Right lobe of liver (tissue), 4 donors: ENCODE data around the gene OLIG1.

Experiments
- POLR2A ChIP-seq: fragments of 450-650 bp; IDR thresholded peaks from one replicate; pipeline ENCODE4 v1.6.1; 2017; ENCODE audit warnings: antibody characterized with exemption, mild to moderate bottlenecking
- TF ChIP-seq, protein P1 (sequence below), 4 donors: fragments of 200-600 bp in 3 of 4; fragments of 450-650 bp in 1 of 4; IDR thresholded peaks; one replicate each; pipeline versions ENCODE4 v1.5.1 to v1.8.0; 2016 to 2022; ENCODE audit warnings: antibody characterized with exemption in 4 of 4, mild to moderate bottlenecking in 2 of 4
- donor health status: DM: no; HTN: no; CAD: no.
- donor health status: DM: no; HTN: no; CAD: no.
- donor health status: DM: no; HTN: yes; CAD: no.

DNA sequence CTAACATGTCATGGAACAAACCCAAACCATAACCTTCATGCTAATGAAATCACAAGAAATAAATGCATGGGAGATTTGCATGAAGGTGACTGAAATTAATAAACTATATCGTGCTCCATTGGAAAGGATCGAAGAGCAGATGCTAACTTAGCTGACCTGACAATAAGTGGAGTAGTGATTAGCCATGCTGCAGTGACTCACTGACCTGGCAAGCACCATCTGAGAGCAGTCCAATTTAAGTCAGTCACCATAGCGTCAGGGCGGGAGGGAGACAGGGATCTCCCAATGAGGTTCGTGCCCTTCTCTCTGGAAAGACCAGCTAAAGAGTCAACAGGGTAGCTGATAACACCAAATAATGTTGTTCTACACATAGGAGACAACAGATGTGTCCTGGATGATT is 22.7 kb upstream of the OLIG1 start:
- TF ChIP-seq, protein P1, sequence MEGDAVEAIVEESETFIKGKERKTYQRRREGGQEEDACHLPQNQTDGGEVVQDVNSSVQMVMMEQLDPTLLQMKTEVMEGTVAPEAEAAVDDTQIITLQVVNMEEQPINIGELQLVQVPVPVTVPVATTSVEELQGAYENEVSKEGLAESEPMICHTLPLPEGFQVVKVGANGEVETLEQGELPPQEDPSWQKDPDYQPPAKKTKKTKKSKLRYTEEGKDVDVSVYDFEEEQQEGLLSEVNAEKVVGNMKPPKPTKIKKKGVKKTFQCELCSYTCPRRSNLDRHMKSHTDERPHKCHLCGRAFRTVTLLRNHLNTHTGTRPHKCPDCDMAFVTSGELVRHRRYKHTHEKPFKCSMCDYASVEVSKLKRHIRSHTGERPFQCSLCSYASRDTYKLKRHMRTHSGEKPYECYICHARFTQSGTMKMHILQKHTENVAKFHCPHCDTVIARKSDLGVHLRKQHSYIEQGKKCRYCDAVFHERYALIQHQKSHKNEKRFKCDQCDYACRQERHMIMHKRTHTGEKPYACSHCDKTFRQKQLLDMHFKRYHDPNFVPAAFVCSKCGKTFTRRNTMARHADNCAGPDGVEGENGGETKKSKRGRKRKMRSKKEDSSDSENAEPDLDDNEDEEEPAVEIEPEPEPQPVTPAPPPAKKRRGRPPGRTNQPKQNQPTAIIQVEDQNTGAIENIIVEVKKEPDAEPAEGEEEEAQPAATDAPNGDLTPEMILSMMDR (IDR thresholded peaks at IDR 0.05), result no peak
- no peak for TF ChIP-seq POLR2A
